Measurements from ENCODE around the gene ZNF445.

The ZNF445 gene

DNA sequence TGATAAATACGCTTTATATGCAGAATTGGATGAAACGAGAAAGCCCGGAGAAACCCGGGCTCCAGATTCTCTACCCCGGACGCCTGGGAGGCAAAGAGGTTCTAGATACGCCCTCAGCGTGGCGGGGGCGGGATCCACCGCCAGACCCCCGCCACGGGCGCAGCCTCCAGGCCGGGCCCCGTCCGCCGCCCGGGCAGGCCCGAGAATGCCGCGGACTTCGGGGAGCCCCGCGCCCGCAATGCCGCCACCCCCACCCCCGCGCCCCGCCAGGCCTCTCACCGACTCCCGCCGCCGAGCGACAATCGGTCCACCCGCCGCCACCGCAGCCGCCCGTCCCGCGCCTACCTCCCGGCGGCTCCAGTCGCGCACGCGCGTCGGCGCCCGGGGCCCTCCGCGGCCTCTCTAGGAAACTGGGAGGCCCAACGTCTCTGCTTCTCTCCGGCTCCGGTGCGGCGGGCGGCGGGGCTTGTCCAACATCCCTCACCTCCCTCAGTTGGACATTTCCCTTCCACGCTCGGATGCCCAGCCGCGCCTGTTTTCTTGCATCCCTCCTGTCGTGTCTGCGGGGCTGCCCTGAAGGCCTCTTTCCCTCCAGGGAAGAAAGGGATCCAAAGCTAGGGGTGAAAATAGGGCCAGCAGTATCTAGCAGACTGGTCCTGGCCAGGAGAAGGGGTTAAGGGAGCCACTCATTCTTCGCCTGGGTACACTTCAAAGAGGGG is at the start of gene ZNF445:
TSS of gene ZNF445 (minus strand) at position 359 of the 719 bp plus-strand sequence. CDS start 22,121 bp downstream, outside the sequence.
- ATAC-seq, result peak; percentile 94
- TF ChIP-seq OSR1 (CRISPR knock-in tag; IDR thresholded peaks at IDR 0.05), result no peak
- no peak for TF ChIP-seq RARB (CRISPR knock-in tag; IDR thresholded peaks at IDR 0.05)
- no peak for TF ChIP-seq ZFP30 (CRISPR knock-in tag; IDR thresholded peaks at IDR 0.05)
- TF ChIP-seq, protein P1, sequence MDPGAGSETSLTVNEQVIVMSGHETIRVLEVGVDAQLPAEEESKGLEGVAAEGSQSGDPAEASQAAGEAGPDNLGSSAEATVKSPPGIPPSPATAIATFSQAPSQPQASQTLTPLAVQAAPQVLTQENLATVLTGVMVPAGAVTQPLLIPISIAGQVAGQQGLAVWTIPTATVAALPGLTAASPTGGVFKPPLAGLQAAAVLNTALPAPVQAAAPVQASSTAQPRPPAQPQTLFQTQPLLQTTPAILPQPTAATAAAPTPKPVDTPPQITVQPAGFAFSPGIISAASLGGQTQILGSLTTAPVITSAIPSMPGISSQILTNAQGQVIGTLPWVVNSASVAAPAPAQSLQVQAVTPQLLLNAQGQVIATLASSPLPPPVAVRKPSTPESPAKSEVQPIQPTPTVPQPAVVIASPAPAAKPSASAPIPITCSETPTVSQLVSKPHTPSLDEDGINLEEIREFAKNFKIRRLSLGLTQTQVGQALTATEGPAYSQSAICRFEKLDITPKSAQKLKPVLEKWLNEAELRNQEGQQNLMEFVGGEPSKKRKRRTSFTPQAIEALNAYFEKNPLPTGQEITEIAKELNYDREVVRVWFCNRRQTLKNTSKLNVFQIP (CRISPR knock-in tag; IDR thresholded peaks at IDR 0.05; ENCODE audit: borderline replicate concordance, low read depth), result no peak
- no peak for TF ChIP-seq BACH2 (CRISPR knock-in tag; IDR thresholded peaks at IDR 0.05; ENCODE audit: borderline replicate concordance)
- TF ChIP-seq, protein P2, sequence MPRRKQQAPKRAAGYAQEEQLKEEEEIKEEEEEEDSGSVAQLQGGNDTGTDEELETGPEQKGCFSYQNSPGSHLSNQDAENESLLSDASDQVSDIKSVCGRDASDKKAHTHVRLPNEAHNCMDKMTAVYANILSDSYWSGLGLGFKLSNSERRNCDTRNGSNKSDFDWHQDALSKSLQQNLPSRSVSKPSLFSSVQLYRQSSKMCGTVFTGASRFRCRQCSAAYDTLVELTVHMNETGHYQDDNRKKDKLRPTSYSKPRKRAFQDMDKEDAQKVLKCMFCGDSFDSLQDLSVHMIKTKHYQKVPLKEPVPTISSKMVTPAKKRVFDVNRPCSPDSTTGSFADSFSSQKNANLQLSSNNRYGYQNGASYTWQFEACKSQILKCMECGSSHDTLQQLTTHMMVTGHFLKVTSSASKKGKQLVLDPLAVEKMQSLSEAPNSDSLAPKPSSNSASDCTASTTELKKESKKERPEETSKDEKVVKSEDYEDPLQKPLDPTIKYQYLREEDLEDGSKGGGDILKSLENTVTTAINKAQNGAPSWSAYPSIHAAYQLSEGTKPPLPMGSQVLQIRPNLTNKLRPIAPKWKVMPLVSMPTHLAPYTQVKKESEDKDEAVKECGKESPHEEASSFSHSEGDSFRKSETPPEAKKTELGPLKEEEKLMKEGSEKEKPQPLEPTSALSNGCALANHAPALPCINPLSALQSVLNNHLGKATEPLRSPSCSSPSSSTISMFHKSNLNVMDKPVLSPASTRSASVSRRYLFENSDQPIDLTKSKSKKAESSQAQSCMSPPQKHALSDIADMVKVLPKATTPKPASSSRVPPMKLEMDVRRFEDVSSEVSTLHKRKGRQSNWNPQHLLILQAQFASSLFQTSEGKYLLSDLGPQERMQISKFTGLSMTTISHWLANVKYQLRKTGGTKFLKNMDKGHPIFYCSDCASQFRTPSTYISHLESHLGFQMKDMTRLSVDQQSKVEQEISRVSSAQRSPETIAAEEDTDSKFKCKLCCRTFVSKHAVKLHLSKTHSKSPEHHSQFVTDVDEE (CRISPR knock-in tag; IDR thresholded peaks at IDR 0.05), result no peak
- TF ChIP-seq ISL1 (CRISPR knock-in tag; IDR thresholded peaks at IDR 0.05), result no peak
- no peak for TF ChIP-seq ESRRG (CRISPR knock-in tag; IDR thresholded peaks at IDR 0.05)
- no peak for TF ChIP-seq ZNF8 (CRISPR knock-in tag; IDR thresholded peaks at IDR 0.05)
- TF ChIP-seq ARNTL (CRISPR knock-in tag; IDR thresholded peaks at IDR 0.05; ENCODE audit: borderline replicate concordance, low read depth), result no peak
- TF ChIP-seq, protein P3, sequence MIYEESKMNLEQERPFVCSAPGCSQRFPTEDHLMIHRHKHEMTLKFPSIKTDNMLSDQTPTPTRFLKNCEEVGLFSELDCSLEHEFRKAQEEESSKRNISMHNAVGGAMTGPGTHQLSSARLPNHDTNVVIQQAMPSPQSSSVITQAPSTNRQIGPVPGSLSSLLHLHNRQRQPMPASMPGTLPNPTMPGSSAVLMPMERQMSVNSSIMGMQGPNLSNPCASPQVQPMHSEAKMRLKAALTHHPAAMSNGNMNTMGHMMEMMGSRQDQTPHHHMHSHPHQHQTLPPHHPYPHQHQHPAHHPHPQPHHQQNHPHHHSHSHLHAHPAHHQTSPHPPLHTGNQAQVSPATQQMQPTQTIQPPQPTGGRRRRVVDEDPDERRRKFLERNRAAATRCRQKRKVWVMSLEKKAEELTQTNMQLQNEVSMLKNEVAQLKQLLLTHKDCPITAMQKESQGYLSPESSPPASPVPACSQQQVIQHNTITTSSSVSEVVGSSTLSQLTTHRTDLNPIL (CRISPR knock-in tag; IDR thresholded peaks at IDR 0.05; ENCODE audit: low read depth), result no peak

DNA sequence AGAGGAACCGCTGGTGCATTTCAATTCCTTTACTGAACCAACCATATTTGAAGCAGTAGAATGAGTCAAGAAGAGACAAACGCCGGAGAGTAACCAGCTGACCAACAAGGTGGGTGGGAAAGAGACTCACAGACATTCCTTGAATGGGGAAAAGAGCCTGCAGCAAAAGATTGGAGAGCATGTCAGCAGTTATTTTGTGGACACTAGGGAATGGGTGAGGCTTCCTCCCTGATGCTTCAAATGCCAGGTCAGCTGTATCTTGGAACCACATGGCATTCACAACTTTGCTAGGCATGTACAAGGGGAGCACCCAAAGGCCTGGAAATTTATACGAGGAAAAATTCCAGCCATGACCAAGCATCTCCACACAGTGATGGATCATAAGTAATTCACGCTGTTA is 47.6 kb upstream of the ZNF445 start:
- no peak for ATAC-seq
- TF ChIP-seq, protein P3 (CRISPR knock-in tag; IDR thresholded peaks at IDR 0.05; ENCODE audit: low read depth), result no peak
- TF ChIP-seq, protein P4, sequence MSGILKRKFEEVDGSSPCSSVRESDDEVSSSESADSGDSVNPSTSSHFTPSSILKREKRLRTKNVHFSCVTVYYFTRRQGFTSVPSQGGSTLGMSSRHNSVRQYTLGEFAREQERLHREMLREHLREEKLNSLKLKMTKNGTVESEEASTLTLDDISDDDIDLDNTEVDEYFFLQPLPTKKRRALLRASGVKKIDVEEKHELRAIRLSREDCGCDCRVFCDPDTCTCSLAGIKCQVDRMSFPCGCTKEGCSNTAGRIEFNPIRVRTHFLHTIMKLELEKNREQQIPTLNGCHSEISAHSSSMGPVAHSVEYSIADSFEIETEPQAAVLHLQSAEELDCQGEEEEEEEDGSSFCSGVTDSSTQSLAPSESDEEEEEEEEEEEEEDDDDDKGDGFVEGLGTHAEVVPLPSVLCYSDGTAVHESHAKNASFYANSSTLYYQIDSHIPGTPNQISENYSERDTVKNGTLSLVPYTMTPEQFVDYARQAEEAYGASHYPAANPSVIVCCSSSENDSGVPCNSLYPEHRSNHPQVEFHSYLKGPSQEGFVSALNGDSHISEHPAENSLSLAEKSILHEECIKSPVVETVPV (CRISPR knock-in tag; IDR thresholded peaks at IDR 0.05), result no peak
- TF ChIP-seq, protein P1 (CRISPR knock-in tag; IDR thresholded peaks at IDR 0.05; ENCODE audit: borderline replicate concordance, low read depth), result no peak
- TF ChIP-seq ZFP30 (CRISPR knock-in tag; IDR thresholded peaks at IDR 0.05) (no peak), RARB (CRISPR knock-in tag; IDR thresholded peaks at IDR 0.05) (no peak), ESRRG (CRISPR knock-in tag; IDR thresholded peaks at IDR 0.05) (no peak), ISL1 (CRISPR knock-in tag; IDR thresholded peaks at IDR 0.05) (no peak), ZNF70 (CRISPR knock-in tag; IDR thresholded peaks at IDR 0.05) (no peak), OSR1 (CRISPR knock-in tag; IDR thresholded peaks at IDR 0.05) (no peak), TOX (CRISPR knock-in tag; IDR thresholded peaks at IDR 0.05; ENCODE audit: borderline replicate concordance) (no peak), ZC3H10 (CRISPR knock-in tag; IDR thresholded peaks at IDR 0.05) (no peak), SNAI2 (CRISPR knock-in tag; IDR thresholded peaks at IDR 0.05) (no peak), PPARA (CRISPR knock-in tag; IDR thresholded peaks at IDR 0.05; ENCODE audit: borderline replicate concordance) (no peak)
- TF ChIP-seq, protein P2 (CRISPR knock-in tag; IDR thresholded peaks at IDR 0.05), result no peak
- TF ChIP-seq, protein P5, sequence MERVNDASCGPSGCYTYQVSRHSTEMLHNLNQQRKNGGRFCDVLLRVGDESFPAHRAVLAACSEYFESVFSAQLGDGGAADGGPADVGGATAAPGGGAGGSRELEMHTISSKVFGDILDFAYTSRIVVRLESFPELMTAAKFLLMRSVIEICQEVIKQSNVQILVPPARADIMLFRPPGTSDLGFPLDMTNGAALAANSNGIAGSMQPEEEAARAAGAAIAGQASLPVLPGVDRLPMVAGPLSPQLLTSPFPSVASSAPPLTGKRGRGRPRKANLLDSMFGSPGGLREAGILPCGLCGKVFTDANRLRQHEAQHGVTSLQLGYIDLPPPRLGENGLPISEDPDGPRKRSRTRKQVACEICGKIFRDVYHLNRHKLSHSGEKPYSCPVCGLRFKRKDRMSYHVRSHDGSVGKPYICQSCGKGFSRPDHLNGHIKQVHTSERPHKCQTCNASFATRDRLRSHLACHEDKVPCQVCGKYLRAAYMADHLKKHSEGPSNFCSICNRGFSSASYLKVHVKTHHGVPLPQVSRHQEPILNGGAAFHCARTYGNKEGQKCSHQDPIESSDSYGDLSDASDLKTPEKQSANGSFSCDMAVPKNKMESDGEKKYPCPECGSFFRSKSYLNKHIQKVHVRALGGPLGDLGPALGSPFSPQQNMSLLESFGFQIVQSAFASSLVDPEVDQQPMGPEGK (CRISPR knock-in tag; IDR thresholded peaks at IDR 0.05; ENCODE audit: borderline replicate concordance), result no peak
